HepG2 (cell line): ENCODE data around the gene GRHL1. TPM values are rescaled to one million over a fixed set of nuclear protein-coding genes. Genes with fewer than 3 reads are reported as not detected.
A peak's percentile ranks its signal among the peaks of the same experiment; 100 is the strongest.

ENCODE experiments used
- BHLHE40 ChIP-seq: IDR thresholded peaks from 2 replicates; pipeline ENCODE4 v1.6.1; 2011; ENCODE audit warnings: low read length, improper control_type of control experiment
- EP300 ChIP-seq, 3 experiments: sonication (generic) in 1 of 3; formaldehyde crosslinking in 1 of 3; IDR thresholded peaks; 2 replicates each; pipeline versions ENCODE4 v1.5.1 to v1.6.1; 2011 to 2020; ENCODE audit warnings: low read depth in 2 of 3, low read length in 2 of 3, borderline replicate concordance in 1 of 3, improper control_type of control experiment in 1 of 3, mild to moderate bottlenecking in 1 of 3, missing genetic modification reagents in 1 of 3, moderate library complexity in 1 of 3
- FOXK2 ChIP-seq: fragments of 450-650 bp; IDR thresholded peaks from 2 replicates; pipeline ENCODE4 v1.6.1; 2016
- KDM5B ChIP-seq: sonication (generic); formaldehyde crosslinking; IDR thresholded peaks from 2 replicates; pipeline ENCODE4 v1.4.0; 2020; ENCODE audit warnings: missing genetic modification reagents, mild to moderate bottlenecking, borderline replicate concordance
- NFE2L1 ChIP-seq: sonication (generic); formaldehyde crosslinking; IDR thresholded peaks from 2 replicates; pipeline ENCODE4 v1.4.0; 2020; ENCODE audit warnings: missing genetic modification reagents, mild to moderate bottlenecking, borderline replicate concordance
- NFYC ChIP-seq: IDR thresholded peaks from 2 replicates; pipeline ENCODE4 v1.6.1; 2016; ENCODE audit warnings: missing genetic modification reagents, missing compliant biosample characterization
- NR2C2 ChIP-seq: sonication (generic); formaldehyde crosslinking; IDR thresholded peaks from 2 replicates; pipeline ENCODE4 v1.4.0; 2020; ENCODE audit warnings: missing genetic modification reagents, mild to moderate bottlenecking, moderate library complexity, borderline replicate concordance
- RXRB ChIP-seq: IDR thresholded peaks from 2 replicates; pipeline ENCODE4 v1.6.1; 2016; ENCODE audit warnings: borderline replicate concordance, missing genetic modification reagents, missing compliant biosample characterization
- SIN3A ChIP-seq: IDR thresholded peaks from 2 replicates; pipeline ENCODE4 v1.6.1; 2011; ENCODE audit warnings: low read depth, mild to moderate bottlenecking, control low read depth, low read length, borderline replicate concordance
- TARDBP ChIP-seq: sonication (generic); formaldehyde crosslinking; IDR thresholded peaks from 2 replicates; pipeline ENCODE4 v1.8.0; 2022; ENCODE audit warnings: mild to moderate bottlenecking, missing genetic modification reagents
- U2AF2 ChIP-seq: fragments of 200-400 bp; formaldehyde crosslinking; IDR thresholded peaks from 2 replicates; pipeline ENCODE4 v1.6.1; 2017; ENCODE audit warnings: low read depth, mild to moderate bottlenecking, low read length
- ZKSCAN8 ChIP-seq: IDR thresholded peaks from 2 replicates; pipeline ENCODE4 v1.6.1; 2016; ENCODE audit warnings: borderline replicate concordance, missing genetic modification reagents, missing compliant biosample characterization
- ZMYM4 ChIP-seq: sonication (generic); formaldehyde crosslinking; IDR thresholded peaks from 2 replicates; pipeline ENCODE4 v1.8.1; 2023; ENCODE audit warnings: mild to moderate bottlenecking, missing genetic modification reagents
- ZNF496 ChIP-seq: sonication (generic); formaldehyde crosslinking; IDR thresholded peaks from 2 replicates; pipeline ENCODE4 v1.8.1; 2023; ENCODE audit warnings: mild to moderate bottlenecking, moderate library complexity, missing genetic modification reagents; ENCODE audit not compliant: insufficient replicate concordance
- ZNF557 ChIP-seq: sonication (generic); formaldehyde crosslinking; IDR thresholded peaks from 2 replicates; pipeline ENCODE4 v1.4.0; 2020; ENCODE audit warnings: missing genetic modification reagents
- polyA plus RNA-seq, 8 experiments: library from polyadenylated mRNA; depleted of rRNA in 3 of 8; stranded (reverse) in 7 of 8; unstranded in 1 of 8; fragments of >200 nt; fragmentation: Illumina TruSeq in 4 of 8; extraction: Trizol in 4 of 8; gene quantifications; 2 replicates each; pipeline versions ENCODE4 v1.2.1 to v1.2.3, GENCODE V29; 2011 to 2016; ENCODE audit warnings: low read depth in 4 of 8, missing spikeins in 1 of 8, mixed read lengths in 1 of 8; ENCODE audit not compliant: insufficient read depth in 1 of 8
- total RNA-seq, 5 experiments: library from RNA; depleted of rRNA; stranded (reverse); fragments of >200 nt; fragmentation: Illumina TruSeq; extraction: Trizol; gene quantifications; 2 replicates each; pipeline ENCODE4 v1.2.3, GENCODE V29; 2016; ENCODE audit warnings: low read depth in 1 of 5
- TF ChIP-seq, protein P1 (sequence below): sonication (generic); formaldehyde crosslinking; IDR thresholded peaks from 2 replicates; pipeline ENCODE4 v1.4.0; 2020; ENCODE audit warnings: missing genetic modification reagents, borderline replicate concordance
- TF ChIP-seq, protein P2 (sequence below): sonication (generic); formaldehyde crosslinking; IDR thresholded peaks from 2 replicates; pipeline ENCODE4 v1.4.0; 2020; ENCODE audit warnings: missing genetic modification reagents
- TF ChIP-seq, protein P3 (sequence below): sonication (generic); formaldehyde crosslinking; IDR thresholded peaks from 2 replicates; pipeline ENCODE4 v1.5.1; 2020; ENCODE audit warnings: mild to moderate bottlenecking, missing genetic modification reagents
- TF ChIP-seq, protein P4 (sequence below): sonication (generic); formaldehyde crosslinking; IDR thresholded peaks from 2 replicates; pipeline ENCODE4 v1.5.0; 2020; ENCODE audit warnings: mild to moderate bottlenecking, low read depth, missing genetic modification reagents, borderline replicate concordance
- TF ChIP-seq, protein P5 (sequence below): sonication (generic); formaldehyde crosslinking; IDR thresholded peaks from 2 replicates; pipeline ENCODE4 v1.8.1; 2023; ENCODE audit warnings: missing genetic modification reagents, mild to moderate bottlenecking, borderline replicate concordance

The GRHL1 gene
- total and polyA plus RNA-seq, 2 of the 13 experiments (the other 11 are each of a cell fraction or from before 2014, with no cell fraction given), result 9.3 to 12.0 TPM

DNA sequence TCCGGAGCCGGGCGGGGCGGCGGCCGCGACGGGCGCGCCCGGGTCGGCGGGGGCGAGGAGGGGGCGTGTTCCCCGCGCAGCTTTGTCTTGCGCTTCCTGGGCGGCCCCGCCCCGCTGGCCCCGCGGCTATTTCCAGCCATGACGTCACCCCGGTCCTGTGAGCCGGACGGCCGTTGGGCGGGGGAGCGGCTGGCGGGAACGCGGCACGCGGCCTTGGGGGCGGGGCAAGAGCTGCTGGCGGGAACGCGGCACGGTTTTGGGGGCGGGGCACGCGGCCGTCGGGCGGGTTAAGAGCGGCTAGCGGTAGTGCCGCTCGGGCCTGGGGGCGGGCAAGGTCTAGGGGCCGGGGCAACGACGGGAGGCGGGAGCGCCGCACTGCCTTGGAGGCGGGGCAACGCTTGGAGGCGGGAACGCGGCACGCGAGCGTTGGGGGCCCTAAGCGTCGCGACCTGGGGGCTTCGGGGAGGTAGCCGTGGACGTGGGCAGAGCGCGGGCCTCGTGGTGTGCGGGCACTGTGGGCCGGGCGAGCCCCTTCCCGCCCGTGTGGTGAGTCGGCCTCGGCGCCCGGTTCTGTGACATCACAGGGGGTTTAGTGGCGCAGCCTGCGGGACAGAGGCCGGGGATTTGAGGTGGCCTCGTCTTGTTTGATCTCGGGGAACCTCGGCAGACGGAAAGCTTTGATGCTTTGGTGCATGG lies 92.6 kb downstream of the GRHL1 start (continued):
- no peak for TF ChIP-seq FOXK2
- TF ChIP-seq RXRB (CRISPR knock-in tag), result peak; percentile 66
- TF ChIP-seq ZMYM4, result no peak; the same call in 1 of the 2 replicates
- no peak; the same call in 1 of the 2 replicates for TF ChIP-seq ZNF557 (CRISPR knock-in tag)
- TF ChIP-seq SIN3A, result no peak
- TF ChIP-seq, protein P1, sequence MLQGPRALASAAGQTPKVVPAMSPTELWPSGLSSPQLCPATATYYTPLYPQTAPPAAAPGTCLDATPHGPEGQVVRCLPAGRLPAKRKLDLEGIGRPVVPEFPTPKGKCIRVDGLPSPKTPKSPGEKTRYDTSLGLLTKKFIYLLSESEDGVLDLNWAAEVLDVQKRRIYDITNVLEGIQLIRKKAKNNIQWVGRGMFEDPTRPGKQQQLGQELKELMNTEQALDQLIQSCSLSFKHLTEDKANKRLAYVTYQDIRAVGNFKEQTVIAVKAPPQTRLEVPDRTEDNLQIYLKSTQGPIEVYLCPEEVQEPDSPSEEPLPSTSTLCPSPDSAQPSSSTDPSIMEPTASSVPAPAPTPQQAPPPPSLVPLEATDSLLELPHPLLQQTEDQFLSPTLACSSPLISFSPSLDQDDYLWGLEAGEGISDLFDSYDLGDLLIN, result no peak
- TF ChIP-seq, protein P2, sequence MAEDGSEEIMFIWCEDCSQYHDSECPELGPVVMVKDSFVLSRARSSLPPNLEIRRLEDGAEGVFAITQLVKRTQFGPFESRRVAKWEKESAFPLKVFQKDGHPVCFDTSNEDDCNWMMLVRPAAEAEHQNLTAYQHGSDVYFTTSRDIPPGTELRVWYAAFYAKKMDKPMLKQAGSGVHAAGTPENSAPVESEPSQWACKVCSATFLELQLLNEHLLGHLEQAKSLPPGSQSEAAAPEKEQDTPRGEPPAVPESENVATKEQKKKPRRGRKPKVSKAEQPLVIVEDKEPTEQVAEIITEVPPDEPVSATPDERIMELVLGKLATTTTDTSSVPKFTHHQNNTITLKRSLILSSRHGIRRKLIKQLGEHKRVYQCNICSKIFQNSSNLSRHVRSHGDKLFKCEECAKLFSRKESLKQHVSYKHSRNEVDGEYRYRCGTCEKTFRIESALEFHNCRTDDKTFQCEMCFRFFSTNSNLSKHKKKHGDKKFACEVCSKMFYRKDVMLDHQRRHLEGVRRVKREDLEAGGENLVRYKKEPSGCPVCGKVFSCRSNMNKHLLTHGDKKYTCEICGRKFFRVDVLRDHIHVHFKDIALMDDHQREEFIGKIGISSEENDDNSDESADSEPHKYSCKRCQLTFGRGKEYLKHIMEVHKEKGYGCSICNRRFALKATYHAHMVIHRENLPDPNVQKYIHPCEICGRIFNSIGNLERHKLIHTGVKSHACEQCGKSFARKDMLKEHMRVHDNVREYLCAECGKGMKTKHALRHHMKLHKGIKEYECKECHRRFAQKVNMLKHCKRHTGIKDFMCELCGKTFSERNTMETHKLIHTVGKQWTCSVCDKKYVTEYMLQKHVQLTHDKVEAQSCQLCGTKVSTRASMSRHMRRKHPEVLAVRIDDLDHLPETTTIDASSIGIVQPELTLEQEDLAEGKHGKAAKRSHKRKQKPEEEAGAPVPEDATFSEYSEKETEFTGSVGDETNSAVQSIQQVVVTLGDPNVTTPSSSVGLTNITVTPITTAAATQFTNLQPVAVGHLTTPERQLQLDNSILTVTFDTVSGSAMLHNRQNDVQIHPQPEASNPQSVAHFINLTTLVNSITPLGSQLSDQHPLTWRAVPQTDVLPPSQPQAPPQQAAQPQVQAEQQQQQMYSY, result no peak; the same call in 1 of the 2 replicates
- TF ChIP-seq U2AF2, result no peak
- no peak for TF ChIP-seq NR2C2
- TF ChIP-seq EP300 (IDR thresholded peaks at IDR 0.05; ENCODE audit: low read depth in 2 of 2, low read length in 2 of 2), result no peak; a peak in 1 of 4 replicates
- no peak; the same call in 1 of the 2 replicates for TF ChIP-seq EP300 (CRISPR knock-in tag; IDR thresholded peaks at IDR 0.05; ENCODE audit: borderline replicate concordance)
- TF ChIP-seq ZKSCAN8, result no peak
- TF ChIP-seq KDM5B (CRISPR knock-in tag), result 0 out of 2 replicates have a peak, but pooled peaks have one; percentile 40
- no peak; the same call in 1 of the 2 replicates for TF ChIP-seq NFYC (CRISPR knock-in tag)
- TF ChIP-seq NFE2L1 (CRISPR knock-in tag), result no peak
- TF ChIP-seq, protein P3, sequence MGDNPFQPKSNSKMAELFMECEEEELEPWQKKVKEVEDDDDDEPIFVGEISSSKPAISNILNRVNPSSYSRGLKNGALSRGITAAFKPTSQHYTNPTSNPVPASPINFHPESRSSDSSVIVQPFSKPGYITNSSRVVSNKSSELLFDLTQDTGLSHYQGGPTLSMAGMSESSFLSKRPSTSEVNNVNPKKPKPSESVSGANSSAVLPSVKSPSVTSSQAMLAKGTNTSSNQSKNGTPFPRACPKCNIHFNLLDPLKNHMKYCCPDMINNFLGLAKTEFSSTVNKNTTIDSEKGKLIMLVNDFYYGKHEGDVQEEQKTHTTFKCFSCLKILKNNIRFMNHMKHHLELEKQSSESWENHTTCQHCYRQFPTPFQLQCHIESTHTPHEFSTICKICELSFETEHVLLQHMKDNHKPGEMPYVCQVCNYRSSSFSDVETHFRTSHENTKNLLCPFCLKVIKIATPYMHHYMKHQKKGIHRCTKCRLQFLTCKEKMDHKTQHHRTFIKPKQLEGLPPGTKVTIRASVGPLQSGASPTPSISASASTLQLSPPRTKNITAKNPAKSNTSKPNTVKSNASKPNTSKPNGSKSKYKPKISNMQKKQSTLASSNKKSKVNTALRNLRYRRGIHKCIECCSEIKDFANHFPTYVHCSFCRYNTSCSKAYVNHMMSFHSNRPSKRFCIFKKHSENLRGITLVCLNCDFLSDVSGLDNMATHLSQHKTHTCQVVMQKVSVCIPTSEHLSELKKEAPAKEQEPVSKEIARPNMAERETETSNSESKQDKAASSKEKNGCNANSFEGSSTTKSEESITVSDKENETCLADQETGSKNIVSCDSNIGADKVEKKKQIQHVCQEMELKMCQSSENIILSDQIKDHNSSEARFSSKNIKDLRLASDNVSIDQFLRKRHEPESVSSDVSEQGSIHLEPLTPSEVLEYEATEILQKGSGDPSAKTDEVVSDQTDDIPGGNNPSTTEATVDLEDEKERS (CRISPR knock-in tag), result no peak
- peak; percentile 9; the same call in 1 of the 2 replicates for TF ChIP-seq BHLHE40
- TF ChIP-seq TARDBP, result peak; percentile 57; the same call in 1 of the 2 replicates
- TF ChIP-seq, protein P4, sequence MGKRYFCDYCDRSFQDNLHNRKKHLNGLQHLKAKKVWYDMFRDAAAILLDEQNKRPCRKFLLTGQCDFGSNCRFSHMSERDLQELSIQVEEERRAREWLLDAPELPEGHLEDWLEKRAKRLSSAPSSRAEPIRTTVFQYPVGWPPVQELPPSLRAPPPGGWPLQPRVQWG (CRISPR knock-in tag), result no peak
- TF ChIP-seq, protein P5, sequence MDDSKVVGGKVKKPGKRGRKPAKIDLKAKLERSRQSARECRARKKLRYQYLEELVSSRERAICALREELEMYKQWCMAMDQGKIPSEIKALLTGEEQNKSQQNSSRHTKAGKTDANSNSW (CRISPR knock-in tag), result no peak
- no peak for TF ChIP-seq ZNF496 (CRISPR knock-in tag)
